CD14-positive monocyte (primary cell): Measurements from ENCODE around the gene PARP3. TPM values are rescaled to one million over a fixed set of nuclear protein-coding genes. Genes with fewer than 3 reads are reported as not detected.
A peak's percentile ranks its signal among the peaks of the same experiment; 100 is the strongest.

ENCODE experiments used
- DNase-seq, 3 donors: peaks; one replicate each; pipeline ENCODE4 v3.0.0-alpha.2; 2011 to 2022
- H2AFZ ChIP-seq: 2 replicates; pipeline ENCODE4 v1.6.0; 2012; ENCODE audit warnings: mild to moderate bottlenecking, low read depth, low read length, inconsistent platforms; ENCODE audit not compliant: insufficient read depth, poor library complexity, severe bottlenecking
- H3K27ac ChIP-seq, 2 donors: 1 replicate in 1 of 2; 2 replicates in 1 of 2; pipeline ENCODE4 v1.5.1; 2012 to 2013; ENCODE audit warnings: low read length in 2 of 2, control low read depth in 1 of 2, inconsistent platforms in 1 of 2, low read depth in 1 of 2, mild to moderate bottlenecking in 1 of 2
- H3K27me3 ChIP-seq, 2 donors: one replicate each; pipeline versions ENCODE4 v1.6.0 to v1.6.1; 2011 to 2013; ENCODE audit warnings: low read length in 2 of 2; ENCODE audit not compliant: control insufficient read depth in 2 of 2, insufficient read depth in 2 of 2
- H3K36me3 ChIP-seq, 2 donors: replicated peaks in 1 of 2; 1 replicate in 1 of 2; 2 replicates in 1 of 2; pipeline versions ENCODE4 v1.5.1 to v1.6.1; 2012 to 2013; ENCODE audit warnings: low read length in 2 of 2, control low read depth in 1 of 2, inconsistent platforms in 1 of 2, mild to moderate bottlenecking in 1 of 2; ENCODE audit not compliant: insufficient read depth in 2 of 2, control insufficient read depth in 1 of 2
- H3K4me1 ChIP-seq, 2 donors: 1 replicate in 1 of 2; 2 replicates in 1 of 2; pipeline versions ENCODE4 v1.5.1 to v1.6.1; 2012 to 2013; ENCODE audit warnings: low read length in 2 of 2, control low read depth in 1 of 2, inconsistent platforms in 1 of 2, mild to moderate bottlenecking in 1 of 2, moderate library complexity in 1 of 2; ENCODE audit not compliant: insufficient read depth in 2 of 2, control insufficient read depth in 1 of 2
- H3K4me2 ChIP-seq: replicated peaks from 2 replicates; pipeline ENCODE3; 2012; ENCODE audit warnings: low read length, moderate library complexity, mild to moderate bottlenecking; ENCODE audit not compliant: poor library complexity, severe bottlenecking; ENCODE audit errors: extremely low read depth
- H3K4me3 ChIP-seq, 3 experiments: fragments of 200-600 bp in 1 of 3; sonication (generic) in 1 of 3; replicated peaks in 1 of 3; 1 replicate in 2 of 3; 2 replicates in 1 of 3; pipeline ENCODE4 v1.5.1; 2011 to 2013; ENCODE audit warnings: low read length in 3 of 3, mild to moderate bottlenecking in 3 of 3, control low read depth in 2 of 3, low read depth in 2 of 3, inconsistent platforms in 1 of 3, moderate library complexity in 1 of 3
- H3K79me2 ChIP-seq: 2 replicates; pipeline ENCODE4 v1.6.0; 2012; ENCODE audit warnings: mild to moderate bottlenecking, control low read depth, inconsistent platforms, low read length, moderate library complexity; ENCODE audit not compliant: insufficient read depth
- H3K9ac ChIP-seq: 2 replicates; pipeline ENCODE4 v1.6.0; 2017; ENCODE audit warnings: low read length, mild to moderate bottlenecking; ENCODE audit not compliant: insufficient read depth, poor library complexity, severe bottlenecking
- H3K9me3 ChIP-seq, 2 donors: replicated peaks in 1 of 2; 1 replicate in 1 of 2; 2 replicates in 1 of 2; pipeline versions ENCODE4 v1.5.1 to v1.6.1; 2012 to 2013; ENCODE audit warnings: low read length in 2 of 2, control low read depth in 1 of 2; ENCODE audit not compliant: control insufficient read depth in 1 of 2, insufficient read depth in 1 of 2
- H4K20me1 ChIP-seq: 2 replicates; pipeline ENCODE4 v1.6.0; 2012; ENCODE audit warnings: mild to moderate bottlenecking, low read length, control low read depth, moderate library complexity; ENCODE audit not compliant: insufficient read depth
- H3K27ac Mint-ChIP-seq, 7 donors: one replicate each; pipeline ENCODE4 v1.8.0; 2020; ENCODE audit warnings: mild to moderate bottlenecking in 7 of 7, mixed read lengths in 7 of 7, moderate library complexity in 6 of 7, inconsistent platforms in 2 of 7
- H3K27me3 Mint-ChIP-seq, 3 donors: one replicate each; pipeline ENCODE4 v1.8.0; 2021 to 2022; ENCODE audit warnings: low read depth in 3 of 3, mild to moderate bottlenecking in 3 of 3, mixed read lengths in 3 of 3, moderate library complexity in 3 of 3, inconsistent platforms in 1 of 3
- H3K36me3 Mint-ChIP-seq, 2 donors: one replicate each; pipeline ENCODE4 v1.8.0; 2020; ENCODE audit warnings: mixed read lengths in 2 of 2, inconsistent platforms in 1 of 2, mild to moderate bottlenecking in 1 of 2
- H3K4me1 Mint-ChIP-seq: one replicate; pipeline ENCODE4 v1.8.0; 2020; ENCODE audit warnings: mild to moderate bottlenecking, mixed read lengths
- H3K4me3 Mint-ChIP-seq, 2 donors: one replicate each; pipeline ENCODE4 v1.8.0; 2020; ENCODE audit warnings: mild to moderate bottlenecking in 2 of 2, mixed read lengths in 2 of 2, moderate library complexity in 1 of 2
- H3K9me3 Mint-ChIP-seq, 7 donors: one replicate each; pipeline ENCODE4 v1.8.0; 2020 to 2022; ENCODE audit warnings: mixed read lengths in 7 of 7, mild to moderate bottlenecking in 6 of 7, moderate library complexity in 6 of 7, inconsistent platforms in 2 of 7
- WGBS: methylation state at CpG from one replicate; pipeline ENCODE4 v1.1.5; 2013; ENCODE audit warnings: missing lambda C conversion rate; ENCODE audit not compliant: insufficient coverage; 5-methylcytosine and 5-hydroxymethylcytosine counted together
- intact Hi-C, 2 donors: fragments of 100-400 bp; cut with micrococcal nuclease; formaldehyde crosslinking; loops; one replicate each; pipeline versions ENCODE4 v1.15.0 to v1.15.1; 2023
- polyA plus RNA-seq, 3 donors: library from polyadenylated mRNA; depleted of rRNA in 1 of 3; unstranded in 2 of 3; stranded (reverse) in 1 of 3; fragments of 300-500 nt in 2 of 3; fragments of >200 nt in 1 of 3; fragmentation: Illumina TruSeq in 2 of 3; gene quantifications; 1 replicate in 2 of 3; 2 replicates in 1 of 3; pipeline ENCODE4 v1.2.3, GENCODE V29; 2012 to 2021
- TF ChIP-seq, protein P1 (sequence below): fragments of 200-600 bp; IDR thresholded peaks from one replicate; pipeline ENCODE4 v1.8.0; 2022; ENCODE audit warnings: antibody characterized with exemption, mild to moderate bottlenecking

The PARP3 gene
- polyA plus RNA-seq, 3 donors = 1.2 to 6.9 (median 1.7) TPM

GRCh38 chr3:51959651-51960050 is 17.5 kb downstream of the PARP3 start:
- H3K36me3 Mint-ChIP-seq = peaks cover 0 to under 1% of the 10 kb centered on the region in 2 donors
- peaks cover 22% of the 10 kb centered on the region for H3K4me1 Mint-ChIP-seq
- H3K27ac ChIP-seq = no peak overlapping the region
- H3K27me3 ChIP-seq = peaks cover 2 to 40% of the 10 kb centered on the region in 2 donors
- H3K36me3 ChIP-seq = no peaks in the 10 kb centered on the region
- no peaks in the 10 kb centered on the region for H3K79me2 ChIP-seq
- H4K20me1 ChIP-seq = no peaks in the 10 kb centered on the region
- no peak overlapping the region for H3K4me3 Mint-ChIP-seq
- TF ChIP-seq, protein P1, sequence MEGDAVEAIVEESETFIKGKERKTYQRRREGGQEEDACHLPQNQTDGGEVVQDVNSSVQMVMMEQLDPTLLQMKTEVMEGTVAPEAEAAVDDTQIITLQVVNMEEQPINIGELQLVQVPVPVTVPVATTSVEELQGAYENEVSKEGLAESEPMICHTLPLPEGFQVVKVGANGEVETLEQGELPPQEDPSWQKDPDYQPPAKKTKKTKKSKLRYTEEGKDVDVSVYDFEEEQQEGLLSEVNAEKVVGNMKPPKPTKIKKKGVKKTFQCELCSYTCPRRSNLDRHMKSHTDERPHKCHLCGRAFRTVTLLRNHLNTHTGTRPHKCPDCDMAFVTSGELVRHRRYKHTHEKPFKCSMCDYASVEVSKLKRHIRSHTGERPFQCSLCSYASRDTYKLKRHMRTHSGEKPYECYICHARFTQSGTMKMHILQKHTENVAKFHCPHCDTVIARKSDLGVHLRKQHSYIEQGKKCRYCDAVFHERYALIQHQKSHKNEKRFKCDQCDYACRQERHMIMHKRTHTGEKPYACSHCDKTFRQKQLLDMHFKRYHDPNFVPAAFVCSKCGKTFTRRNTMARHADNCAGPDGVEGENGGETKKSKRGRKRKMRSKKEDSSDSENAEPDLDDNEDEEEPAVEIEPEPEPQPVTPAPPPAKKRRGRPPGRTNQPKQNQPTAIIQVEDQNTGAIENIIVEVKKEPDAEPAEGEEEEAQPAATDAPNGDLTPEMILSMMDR = no peak
- no peaks in the 10 kb centered on the region for H3K9me3 ChIP-seq
- H3K4me3 ChIP-seq = no peak overlapping the region
- H3K9ac ChIP-seq = no peak overlapping the region
- DNase-seq = no peak
- no peak overlapping the region for H3K27ac Mint-ChIP-seq
- no peak overlapping the region for H2AFZ ChIP-seq
- H3K9me3 Mint-ChIP-seq = peaks cover 0 to 4% (median 0%) of the 10 kb centered on the region in 7 donors
- no peak overlapping the region for H3K4me2 ChIP-seq
- H3K4me1 ChIP-seq = peaks cover 26 to 33% of the 10 kb centered on the region in 2 donors
- intact Hi-C loops = no loop called here
- H3K27me3 Mint-ChIP-seq = peaks cover 22 to 55% (median 22%) of the 10 kb centered on the region in 3 donors
- WGBS = 100% methylated on average over 7 of the region's 7 CpGs

DNA sequence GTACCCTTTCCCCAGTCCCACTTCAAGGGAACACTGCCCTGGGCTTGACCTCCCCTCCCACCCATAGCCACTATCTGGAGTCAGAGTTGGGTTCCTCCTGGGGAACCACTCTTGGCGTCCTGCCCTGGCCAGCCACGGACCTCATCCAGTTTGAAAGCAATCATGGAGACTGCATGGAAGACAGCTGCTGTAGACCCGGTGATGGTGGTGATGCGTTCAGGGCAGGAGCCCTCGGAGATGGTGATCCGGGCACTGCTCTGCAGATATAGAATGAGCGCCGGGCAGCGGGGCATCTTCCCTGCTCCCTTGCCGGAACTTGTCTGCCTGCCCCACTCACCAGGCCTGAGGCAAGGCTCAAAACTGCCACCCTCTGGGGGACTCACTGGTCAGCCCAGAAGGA is 18.2 kb downstream of the PARP3 start:
- no peak overlapping the region for H3K27ac Mint-ChIP-seq
- H3K36me3 Mint-ChIP-seq = peaks cover 0 to 5% of the 10 kb centered on the region in 2 donors
- H3K4me1 Mint-ChIP-seq = peaks cover 15% of the 10 kb centered on the region
- H3K27me3 Mint-ChIP-seq = peaks cover 23 to 59% (median 25%) of the 10 kb centered on the region in 3 donors
- Histone ChIP-seq H3K9me3 (no peaks in the 10 kb centered on the region), H3K4me1 (peaks cover 19 to 25% of the 10 kb centered on the region in 2 donors), H3K4me3 (no peak overlapping the region), H3K9ac (no peak overlapping the region), H4K20me1 (no peaks in the 10 kb centered on the region), H2AFZ (no peak overlapping the region), H3K27me3 (peaks cover 2 to 37% of the 10 kb centered on the region in 2 donors), H3K27ac (no peak overlapping the region), H3K4me2 (no peak overlapping the region), H3K79me2 (no peaks in the 10 kb centered on the region), H3K36me3 (no peaks in the 10 kb centered on the region)
- H3K4me3 Mint-ChIP-seq = peak overlapping the region in 1 of 2 donors; percentile 21
- TF ChIP-seq, protein P1 = no peak
- WGBS = 65% methylated on average over 4 of the region's 10 CpGs
- intact Hi-C loops = no loop called here
- no peak for DNase-seq
- H3K9me3 Mint-ChIP-seq = peaks cover 0 to 2% (median 0%) of the 10 kb centered on the region in 7 donors
